Hematopoietic multipotent progenitor cell treated with erythropoietin and hydrocortisone succinate and interleukin-3 and kit ligand, for 6 days (in vitro differentiated cells): ENCODE results near the gene NFKB1.

Experiments
- DNase-seq: peaks from one replicate; pipeline ENCODE4 v3.0.0-alpha.2; 2015

NFKB1 gene

DNA sequence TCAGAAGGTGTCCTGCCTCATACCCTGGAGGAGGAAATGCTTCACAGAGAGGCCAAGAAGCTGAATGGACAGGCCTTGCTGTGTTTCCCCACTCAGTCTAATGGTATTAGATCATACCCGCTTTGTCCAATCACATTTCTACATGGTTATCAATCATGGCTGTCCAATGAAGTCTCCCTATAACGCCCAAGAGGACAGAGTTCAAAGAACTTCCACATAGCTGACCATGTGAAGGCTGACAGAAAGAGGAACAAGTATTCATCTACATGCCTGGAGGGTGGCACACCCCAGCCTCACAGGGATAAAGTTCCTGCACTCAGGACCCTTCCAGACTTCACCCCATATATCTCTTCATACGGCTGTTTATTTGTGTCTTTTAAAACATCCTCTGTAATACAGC lies 136.2 kb downstream of the NFKB1 start:
- no peak for DNase-seq

DNA sequence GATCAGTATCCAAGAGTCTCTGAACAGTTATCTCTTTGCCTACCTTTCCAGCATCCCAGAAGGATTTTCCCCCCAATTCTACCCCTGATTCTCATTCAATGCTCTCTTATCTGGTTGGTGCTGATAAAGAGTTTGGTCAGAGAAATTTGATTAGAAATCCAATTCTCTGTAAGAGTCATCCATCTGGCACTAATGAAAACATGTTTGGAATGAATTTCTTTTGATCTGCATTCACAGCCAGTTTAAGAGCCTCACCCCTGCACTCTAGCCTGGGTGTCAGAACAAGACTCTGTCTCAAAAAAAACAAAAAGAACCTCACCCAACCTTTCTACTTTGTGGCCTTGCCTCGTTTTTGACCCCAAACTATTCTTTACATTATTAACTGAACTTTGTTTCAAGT lies 137.5 kb downstream of the NFKB1 start:
- DNase-seq: no peak

DNA sequence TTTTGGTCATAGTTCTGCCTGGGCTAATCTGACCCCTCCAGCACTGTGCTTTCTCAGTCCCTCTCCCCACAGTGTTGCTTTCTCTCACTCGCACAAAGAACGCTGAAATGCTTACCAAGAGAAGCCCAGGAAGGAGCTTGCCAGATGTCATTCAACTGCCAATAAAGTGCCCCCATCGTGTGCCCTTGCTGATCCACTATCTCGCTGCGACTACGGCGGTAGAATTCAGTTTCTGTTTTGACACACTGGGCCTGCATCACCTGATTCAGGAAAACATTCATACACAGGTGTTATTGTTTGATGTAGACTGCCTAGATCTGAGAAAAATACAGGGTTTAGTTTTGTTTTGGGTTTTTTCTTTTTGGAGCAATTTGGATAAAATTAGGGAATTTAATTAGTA lies 138.4 kb downstream of the NFKB1 start:
- no peak for DNase-seq

DNA sequence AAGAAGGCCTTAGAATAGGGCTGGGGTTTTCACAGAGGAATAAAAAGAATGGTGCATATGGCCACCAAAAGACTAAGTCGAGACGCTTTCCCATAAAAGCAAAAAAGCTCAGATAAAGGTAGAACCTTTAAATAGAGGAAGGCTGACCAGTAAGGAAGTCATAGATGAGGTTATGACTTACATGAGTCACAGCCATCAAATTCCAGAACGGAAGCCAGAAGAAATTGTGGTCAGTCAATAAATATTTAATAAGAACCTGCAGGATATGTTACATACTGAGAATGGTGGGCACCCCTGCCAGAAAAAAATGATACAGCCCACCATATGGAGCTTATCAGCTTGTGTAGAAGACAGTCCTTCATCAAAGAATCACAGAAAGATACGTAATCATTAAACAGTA lies 139.5 kb downstream of the NFKB1 start:
- DNase-seq: no peak

DNA sequence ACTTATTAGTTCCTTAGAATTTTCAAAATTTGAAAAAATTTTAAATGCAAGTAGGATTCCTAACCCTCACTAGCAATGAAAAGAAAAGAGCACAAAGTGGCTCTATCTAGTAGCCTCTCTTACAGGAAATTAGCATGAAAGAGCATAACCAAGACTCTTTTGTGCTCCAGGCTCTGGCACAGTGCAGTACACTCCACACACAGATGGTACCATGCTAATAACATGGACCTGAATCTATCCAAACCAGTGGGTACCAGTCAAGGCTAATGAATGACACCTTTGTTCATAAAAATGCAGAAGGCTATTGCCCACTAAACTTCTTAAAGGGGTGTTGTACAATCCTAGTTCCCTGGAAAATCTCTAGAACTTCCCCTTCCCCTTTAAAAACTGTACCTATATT lies 140.6 kb downstream of the NFKB1 start:
- no peak for DNase-seq

DNA sequence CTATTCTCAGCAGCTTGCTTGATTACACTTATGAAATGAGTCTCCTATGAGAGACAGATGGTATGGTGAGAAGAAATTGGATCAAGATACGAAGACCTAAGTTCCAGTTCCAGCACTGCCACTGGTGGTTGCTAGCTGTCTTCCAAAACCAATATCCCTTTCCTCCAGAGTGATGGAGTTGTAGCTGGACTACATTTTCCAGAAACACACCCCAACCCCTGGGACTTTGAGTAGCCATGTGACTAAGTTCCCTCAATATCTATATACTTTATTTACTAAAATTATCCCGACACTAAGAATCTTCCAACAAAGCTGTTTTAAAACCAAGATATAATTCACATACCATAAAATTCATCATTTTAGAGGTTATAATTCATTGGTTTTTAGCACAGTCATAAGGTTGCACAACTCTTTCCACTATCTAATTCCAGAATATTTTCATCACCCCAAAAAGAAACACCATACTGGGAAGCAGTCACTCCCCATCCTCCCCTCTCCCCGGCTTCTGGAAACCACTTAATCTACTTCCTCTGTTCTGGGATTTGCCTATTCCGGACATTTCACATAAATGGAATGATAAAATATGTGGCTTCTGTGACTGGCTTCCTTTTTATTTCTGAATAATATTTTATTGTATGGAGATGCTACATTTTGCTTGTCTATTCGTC lies 141.6 kb downstream of the NFKB1 start:
- no peak for DNase-seq

DNA sequence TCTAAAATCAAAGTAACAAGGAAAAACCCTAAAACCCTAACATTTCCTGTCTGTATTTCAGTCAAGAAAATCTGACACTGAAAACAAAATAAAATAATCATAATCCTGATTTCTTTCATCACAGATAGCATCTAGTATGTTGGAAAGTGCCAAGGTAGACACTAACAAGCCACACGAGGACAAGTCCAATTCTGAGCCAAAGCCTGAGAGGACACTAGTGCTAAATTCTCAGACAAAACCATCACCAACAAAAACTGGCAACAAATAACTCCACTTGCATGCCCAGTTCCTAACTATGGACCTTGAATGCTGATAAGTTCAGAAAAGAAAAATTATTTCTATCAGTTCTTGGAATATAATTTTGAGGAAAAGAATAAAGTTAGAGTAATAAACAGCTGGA lies 146.0 kb downstream of the NFKB1 start:
- no peak for DNase-seq

DNA sequence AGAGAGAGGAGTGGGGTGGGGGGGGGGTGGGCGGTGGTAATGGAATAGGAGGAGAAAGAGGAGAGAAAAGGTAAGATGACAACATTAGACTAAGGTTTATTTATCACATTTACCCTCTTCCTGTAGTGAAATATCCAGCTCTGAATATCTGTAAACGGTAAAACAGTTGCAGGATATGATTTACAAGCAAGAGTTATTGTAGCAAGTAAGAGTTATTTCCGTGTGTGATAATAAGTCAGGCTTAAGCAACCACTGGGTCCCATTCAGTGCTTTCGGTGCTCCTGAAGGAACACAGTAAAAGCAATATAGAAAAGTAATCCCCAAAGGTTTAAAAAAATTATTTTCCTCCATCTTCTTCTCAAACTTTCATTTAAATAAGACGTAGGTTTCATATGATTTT lies 156.0 kb downstream of the NFKB1 start:
- no peak for DNase-seq

DNA sequence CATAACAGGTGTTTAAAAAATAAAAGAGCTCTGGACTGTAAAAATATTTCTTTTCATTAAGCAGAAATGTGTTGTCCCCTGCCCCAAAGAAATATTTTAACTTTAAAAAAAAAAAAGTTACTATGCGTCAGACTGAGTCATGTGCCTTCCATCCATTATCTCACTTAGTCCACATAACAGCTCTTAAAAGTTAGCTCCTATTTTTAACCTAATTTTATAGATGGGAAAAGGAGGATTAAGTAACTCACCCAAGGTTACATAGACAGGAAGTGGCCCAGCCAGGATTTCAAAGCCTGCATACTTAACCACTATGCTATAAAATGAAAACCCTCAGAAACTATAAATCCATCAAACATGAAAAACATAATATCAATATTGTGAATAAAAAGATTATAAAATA lies 161.9 kb downstream of the NFKB1 start:
- DNase-seq: no peak

DNA sequence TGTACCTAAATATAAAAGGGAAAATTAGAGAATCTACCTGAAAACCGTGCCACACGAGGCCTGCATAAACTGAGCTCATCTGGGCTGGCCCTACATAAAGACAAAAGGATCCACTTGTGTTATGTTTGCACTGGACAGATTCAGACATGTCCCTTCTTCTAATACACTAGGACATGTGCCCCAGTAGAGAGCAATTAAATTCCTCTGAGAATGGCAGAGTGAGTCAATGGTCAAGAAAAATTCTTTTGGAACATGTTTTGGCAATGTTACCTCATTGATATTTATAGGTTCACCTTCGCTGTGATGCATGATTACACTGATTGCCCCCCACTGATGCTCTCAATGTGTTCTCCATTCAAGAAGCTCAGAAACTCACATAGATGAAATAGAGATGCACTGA lies 164.4 kb downstream of the NFKB1 start:
- DNase-seq: no peak
